NB4 (cell line): ENCODE data around the gene RXRB.

Experiments
- CTCF ChIP-seq: IDR thresholded peaks from one replicate; pipeline ENCODE4 v1.5.1; 2012; ENCODE audit warnings: low read depth, low read length
- MAX ChIP-seq: IDR thresholded peaks from 2 replicates; pipeline ENCODE4 v1.6.1; 2011; ENCODE audit warnings: low read depth, low read length
- POLR2A ChIP-seq: IDR thresholded peaks from 2 replicates; pipeline ENCODE4 v1.6.1; 2011; ENCODE audit warnings: mild to moderate bottlenecking; ENCODE audit not compliant: insufficient read length; ENCODE audit errors: extremely low read depth

- no peak for TF ChIP-seq CTCF
- no peak for TF ChIP-seq POLR2A
- TF ChIP-seq MAX, result no peak
These were observed 30.1 kb downstream of the RXRB start for GRCh38 chr6:33170176-33171015.
